HG02981 (cell line): Measurements from ENCODE around the gene METRNL.
A peak's percentile ranks its signal among the peaks of the same experiment; 100 is the strongest.
"Not testable (repeated sequence)": the region's sequence is repeated elsewhere in the genome, so short reads cannot be mapped to it uniquely, and the experiment has no call there.

Experiments used
- ATAC-seq: cut with Tn5 transposase; IDR thresholded peaks from one replicate; pipeline ENCODE4 v1.9.1; 2021; ENCODE audit warnings: mild to moderate bottlenecking, moderate library complexity; ENCODE audit not compliant: unreplicated experiment

The METRNL gene

GRCh38 chr17:83079352-83079747 is at the start of gene METRNL:
TSS of gene METRNL (plus strand) at chr17:83079609. CDS start at chr17:83079816, 207 bp downstream.
- ATAC-seq = peak; percentile 43

- ATAC-seq = no peak
Observed at GRCh38 chr17:83030432-83030831, 49.0 kb upstream of the METRNL start.

- ATAC-seq = no peak
Observed at GRCh38 chr17:83031321-83031945, 48.0 kb upstream of the METRNL start.

GRCh38 chr17:83031946-83032451 is 47.4 kb upstream of the METRNL start:
- not testable (repeated sequence) for ATAC-seq

GRCh38 chr17:83032781-83033180 is 46.6 kb upstream of the METRNL start:
- no peak for ATAC-seq

- no peak for ATAC-seq
Observed at GRCh38 chr17:83034525-83034924, 44.9 kb upstream of the METRNL start.

GRCh38 chr17:83035722-83036121 is 43.7 kb upstream of the METRNL start:
- ATAC-seq = no peak

- ATAC-seq = no peak
Observed at GRCh38 chr17:83036193-83036592, 43.2 kb upstream of the METRNL start.

- no peak for ATAC-seq
Observed at GRCh38 chr17:83036666-83037065, 42.7 kb upstream of the METRNL start.

- ATAC-seq = no peak
Observed at GRCh38 chr17:83037084-83037873, 42.1 kb upstream of the METRNL start.

GRCh38 chr17:83037874-83038165 is 41.6 kb upstream of the METRNL start:
- ATAC-seq = no peak

- not testable (repeated sequence) for ATAC-seq
Observed at GRCh38 chr17:83038983-83039382, 40.4 kb upstream of the METRNL start.

- no peak for ATAC-seq
Observed at GRCh38 chr17:83041305-83041704, 38.1 kb upstream of the METRNL start.

GRCh38 chr17:83042522-83043158 is 36.8 kb upstream of the METRNL start:
- no peak for ATAC-seq

- not testable (repeated sequence) for ATAC-seq
Observed at GRCh38 chr17:83044479-83044878, 34.9 kb upstream of the METRNL start.

- no peak for ATAC-seq
Observed at GRCh38 chr17:83046448-83047181, 32.8 kb upstream of the METRNL start.

- ATAC-seq = no peak
Observed at GRCh38 chr17:83047182-83047478, 32.3 kb upstream of the METRNL start.

- not testable (repeated sequence) for ATAC-seq
Observed at GRCh38 chr17:83047818-83048475, 31.5 kb upstream of the METRNL start.

- no peak for ATAC-seq
Observed at GRCh38 chr17:83050651-83051395, 28.6 kb upstream of the METRNL start.
